ENCODE data around the gene PPM1A.

Gene PPM1A

DNA sequence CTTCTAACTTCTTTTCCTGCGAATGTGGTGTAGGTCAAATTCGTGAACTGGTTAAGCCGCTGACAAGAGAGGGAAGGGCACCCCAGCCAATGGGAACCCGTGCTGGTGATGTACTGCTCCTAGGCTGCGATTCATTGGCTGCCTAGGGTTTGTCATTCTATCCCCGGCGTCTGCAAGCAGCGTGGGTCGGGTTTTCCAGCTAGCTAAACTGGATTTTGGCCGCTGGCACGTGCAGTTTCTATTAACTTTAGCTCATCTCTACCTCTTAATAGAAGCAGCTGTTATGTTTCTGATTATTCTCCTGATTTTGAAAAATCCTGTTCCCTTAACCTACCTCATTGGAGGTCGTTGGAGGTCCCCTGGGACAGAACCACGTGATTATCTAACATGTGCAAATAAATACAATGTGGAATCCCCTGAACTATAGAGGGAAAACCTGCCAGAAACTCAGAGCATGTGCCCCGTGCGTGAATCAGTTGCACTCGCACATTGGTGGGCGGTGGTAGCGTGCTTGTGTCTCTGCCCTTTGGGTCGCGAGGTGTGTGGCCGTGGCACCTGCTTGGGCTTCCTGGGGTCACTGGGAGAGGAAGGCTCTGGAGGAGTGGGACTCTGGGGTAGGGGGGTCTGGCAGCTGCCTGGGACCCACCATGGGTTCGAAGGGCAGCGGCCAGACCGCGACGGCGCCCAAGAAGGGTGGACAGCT, 876 bp upstream of the PPM1A start:
- H3K27ac ChIP-seq (ENCODE audit: poor library complexity, severe bottlenecking) = peak overlapping the region; percentile 74
- TF ChIP-seq, protein P1, sequence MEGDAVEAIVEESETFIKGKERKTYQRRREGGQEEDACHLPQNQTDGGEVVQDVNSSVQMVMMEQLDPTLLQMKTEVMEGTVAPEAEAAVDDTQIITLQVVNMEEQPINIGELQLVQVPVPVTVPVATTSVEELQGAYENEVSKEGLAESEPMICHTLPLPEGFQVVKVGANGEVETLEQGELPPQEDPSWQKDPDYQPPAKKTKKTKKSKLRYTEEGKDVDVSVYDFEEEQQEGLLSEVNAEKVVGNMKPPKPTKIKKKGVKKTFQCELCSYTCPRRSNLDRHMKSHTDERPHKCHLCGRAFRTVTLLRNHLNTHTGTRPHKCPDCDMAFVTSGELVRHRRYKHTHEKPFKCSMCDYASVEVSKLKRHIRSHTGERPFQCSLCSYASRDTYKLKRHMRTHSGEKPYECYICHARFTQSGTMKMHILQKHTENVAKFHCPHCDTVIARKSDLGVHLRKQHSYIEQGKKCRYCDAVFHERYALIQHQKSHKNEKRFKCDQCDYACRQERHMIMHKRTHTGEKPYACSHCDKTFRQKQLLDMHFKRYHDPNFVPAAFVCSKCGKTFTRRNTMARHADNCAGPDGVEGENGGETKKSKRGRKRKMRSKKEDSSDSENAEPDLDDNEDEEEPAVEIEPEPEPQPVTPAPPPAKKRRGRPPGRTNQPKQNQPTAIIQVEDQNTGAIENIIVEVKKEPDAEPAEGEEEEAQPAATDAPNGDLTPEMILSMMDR (IDR thresholded peaks at IDR 0.05; ENCODE audit: poor library complexity, severe bottlenecking) = no peak
- H3K4me1 ChIP-seq (ENCODE audit: insufficient read depth, poor library complexity, severe bottlenecking) = peaks cover 31% of the 10 kb centered on the region
- peak overlapping the region; percentile 100 for H3K4me3 ChIP-seq (ENCODE audit: severe bottlenecking)
- H3K36me3 ChIP-seq (ENCODE audit: low read depth) = peaks cover 10% of the 10 kb centered on the region
- ATAC-seq (ENCODE audit: low read depth) (peak; percentile 86), DNase-seq (ENCODE audit: low spot score) (peak; percentile 92)
- no peaks in the 10 kb centered on the region for H3K9me3 ChIP-seq (ENCODE audit: severe bottlenecking)
- H3K27me3 ChIP-seq (ENCODE audit: insufficient read depth, poor library complexity, severe bottlenecking) = no peaks in the 10 kb centered on the region

DNA sequence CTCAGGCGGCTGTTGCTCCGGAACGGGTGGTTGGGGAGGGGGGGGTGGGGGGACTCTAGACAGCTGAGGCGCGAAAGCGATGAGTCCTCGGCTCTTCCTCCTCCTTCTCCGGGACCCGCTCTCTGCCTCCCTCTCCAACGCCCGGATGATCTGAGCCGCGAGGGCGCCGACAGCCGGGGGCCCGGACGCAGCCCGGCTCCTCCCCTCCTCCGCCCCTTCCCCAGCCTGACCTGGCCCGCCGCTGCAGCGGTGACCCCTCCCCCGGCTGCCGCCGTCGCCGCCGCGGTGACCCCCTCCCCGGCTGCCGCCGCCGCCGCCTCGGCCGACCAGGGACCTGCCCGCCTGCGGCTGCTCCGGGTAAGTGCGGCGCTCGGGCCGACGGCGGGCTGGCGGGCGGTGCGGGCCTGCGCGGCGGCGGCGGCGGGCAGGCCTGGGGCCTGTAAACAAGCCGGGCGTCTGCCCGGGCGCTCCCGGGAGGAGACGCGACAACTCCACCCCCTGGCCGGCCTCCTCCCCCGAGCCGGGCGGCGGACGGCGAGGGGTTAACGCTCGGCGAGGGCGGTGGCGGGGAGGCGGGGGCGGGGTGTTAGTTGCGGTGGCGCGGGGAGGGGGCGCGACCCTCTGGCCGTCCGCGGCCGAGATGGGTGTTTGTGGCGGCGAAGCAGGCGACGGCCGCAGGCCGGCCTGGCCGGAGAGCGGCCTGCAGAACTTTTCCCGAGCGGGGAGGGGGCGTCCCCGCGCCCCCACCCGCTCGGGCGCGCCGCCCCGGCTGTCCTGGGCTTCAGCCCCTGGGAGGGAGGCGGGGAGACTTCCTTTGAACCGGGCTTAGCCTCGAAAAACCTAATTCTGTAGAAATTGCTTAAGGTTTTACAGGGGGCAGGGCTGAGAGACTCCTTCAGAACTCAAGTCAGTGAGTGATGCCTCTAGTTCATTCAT, 568 bp downstream of the PPM1A start:
- Histone ChIP-seq H3K27ac (ENCODE audit: poor library complexity, severe bottlenecking) (peak overlapping the region; percentile 74), H3K4me1 (ENCODE audit: insufficient read depth, poor library complexity, severe bottlenecking) (peaks cover 31% of the 10 kb centered on the region)
- peak; percentile 75 for DNase-seq (ENCODE audit: low spot score)

DNA sequence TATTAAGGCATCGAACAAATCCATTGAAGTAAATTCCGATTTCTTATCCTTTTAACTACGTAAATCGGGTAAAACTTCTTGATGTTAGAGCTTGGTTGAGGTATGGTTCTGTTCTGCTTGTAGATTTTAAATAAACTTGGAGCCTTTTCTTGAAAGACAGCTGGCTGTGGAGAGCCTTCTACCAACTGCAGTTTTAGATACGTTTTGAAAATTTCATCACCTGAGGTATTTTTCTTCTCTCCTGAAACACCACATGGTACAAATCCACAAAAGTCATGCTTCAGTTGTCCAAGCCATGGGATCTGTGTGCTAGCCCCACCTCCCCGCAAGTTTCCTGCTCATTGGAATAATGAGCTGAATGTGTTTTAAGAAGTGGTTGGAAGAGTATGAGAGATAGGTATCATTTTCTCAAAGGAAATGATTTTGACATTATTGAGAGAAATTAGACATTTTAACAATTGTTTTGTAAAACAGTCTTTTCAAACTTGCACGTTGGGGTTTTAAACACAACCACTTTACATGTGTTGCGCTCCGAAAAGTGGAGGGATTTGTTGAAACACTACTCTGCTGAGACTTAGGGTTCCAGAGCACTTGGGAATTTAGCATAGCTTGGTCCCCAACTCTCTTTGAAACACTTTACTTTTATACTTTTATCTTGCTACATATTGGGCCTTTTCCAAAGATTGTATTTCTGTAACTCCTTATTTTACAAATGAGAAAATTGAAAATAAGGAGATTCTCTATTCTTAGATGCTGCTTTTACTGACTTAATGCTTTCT, 1.4 kb downstream of the PPM1A start:
- H3K36me3 ChIP-seq (ENCODE audit: low read depth) = peaks cover 11% of the 10 kb centered on the region
- peak overlapping the region; percentile 74 for H3K27ac ChIP-seq (ENCODE audit: poor library complexity, severe bottlenecking)
- DNase-seq (ENCODE audit: low spot score) (no peak), ATAC-seq (ENCODE audit: low read depth) (no peak)
- no peaks in the 10 kb centered on the region for H3K27me3 ChIP-seq (ENCODE audit: insufficient read depth, poor library complexity, severe bottlenecking)
- H3K9me3 ChIP-seq (ENCODE audit: severe bottlenecking) = no peaks in the 10 kb centered on the region
- H3K4me1 ChIP-seq (ENCODE audit: insufficient read depth, poor library complexity, severe bottlenecking) = peaks cover 31% of the 10 kb centered on the region
- peak overlapping the region; percentile 100 for H3K4me3 ChIP-seq (ENCODE audit: severe bottlenecking)
- TF ChIP-seq, protein P1 (IDR thresholded peaks at IDR 0.05; ENCODE audit: poor library complexity, severe bottlenecking) = no peak

More for the DNA sequence above, 568 bp downstream of the PPM1A start:
- ATAC-seq (ENCODE audit: low read depth) = peak; percentile 54
- H3K36me3 ChIP-seq (ENCODE audit: low read depth) = peaks cover 11% of the 10 kb centered on the region
- H3K27me3 ChIP-seq (ENCODE audit: insufficient read depth, poor library complexity, severe bottlenecking) = no peaks in the 10 kb centered on the region
- peak overlapping the region; percentile 100 for H3K4me3 ChIP-seq (ENCODE audit: severe bottlenecking)
- no peaks in the 10 kb centered on the region for H3K9me3 ChIP-seq (ENCODE audit: severe bottlenecking)
- TF ChIP-seq, protein P1 (IDR thresholded peaks at IDR 0.05; ENCODE audit: poor library complexity, severe bottlenecking) = no peak

DNA sequence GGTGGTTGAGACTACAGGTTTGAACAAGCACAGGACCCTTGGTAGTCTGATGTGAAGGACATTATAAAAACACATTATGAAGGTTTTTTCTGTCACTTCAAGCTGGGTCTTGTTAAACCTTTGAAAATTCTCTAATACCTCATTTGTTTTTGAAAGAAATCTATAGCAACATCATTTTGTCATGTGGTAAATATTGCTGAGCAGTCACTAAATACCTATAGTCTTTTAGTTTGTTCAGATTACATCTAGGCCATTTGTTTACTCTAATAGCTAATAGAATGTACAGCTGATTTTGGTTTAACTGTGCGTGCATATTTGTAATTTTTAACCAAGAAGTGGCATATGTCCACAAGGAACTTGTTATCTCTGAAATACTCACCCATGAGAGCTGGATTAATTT, 2.9 kb downstream of the PPM1A start:
- no peak overlapping the region for H3K27ac ChIP-seq (ENCODE audit: poor library complexity, severe bottlenecking)

More for the DNA sequence above, 2.9 kb downstream of the PPM1A start:
- TF ChIP-seq, protein P1 (IDR thresholded peaks at IDR 0.05; ENCODE audit: poor library complexity, severe bottlenecking) = no peak
- peaks cover 11% of the 10 kb centered on the region for H3K36me3 ChIP-seq (ENCODE audit: low read depth)
- H3K9me3 ChIP-seq (ENCODE audit: severe bottlenecking) = no peaks in the 10 kb centered on the region
- no peak overlapping the region for H3K4me3 ChIP-seq (ENCODE audit: severe bottlenecking)
- H3K27me3 ChIP-seq (ENCODE audit: insufficient read depth, poor library complexity, severe bottlenecking) = no peaks in the 10 kb centered on the region
- ATAC-seq (ENCODE audit: low read depth) (no peak), DNase-seq (ENCODE audit: low spot score) (no peak)
- peaks cover 31% of the 10 kb centered on the region for H3K4me1 ChIP-seq (ENCODE audit: insufficient read depth, poor library complexity, severe bottlenecking)

Data from RWPE2 (cell line).